ENCODE results near the gene SPRR2B.
"Not testable (repeated sequence)": the region's sequence is repeated elsewhere in the genome, so short reads cannot be mapped to it uniquely, and the experiment has no call there.

The SPRR2B gene

GRCh38 chr1:153032677-153033308 is 38.6 kb downstream of the SPRR2B start:
- no peak for DNase-seq

DNA sequence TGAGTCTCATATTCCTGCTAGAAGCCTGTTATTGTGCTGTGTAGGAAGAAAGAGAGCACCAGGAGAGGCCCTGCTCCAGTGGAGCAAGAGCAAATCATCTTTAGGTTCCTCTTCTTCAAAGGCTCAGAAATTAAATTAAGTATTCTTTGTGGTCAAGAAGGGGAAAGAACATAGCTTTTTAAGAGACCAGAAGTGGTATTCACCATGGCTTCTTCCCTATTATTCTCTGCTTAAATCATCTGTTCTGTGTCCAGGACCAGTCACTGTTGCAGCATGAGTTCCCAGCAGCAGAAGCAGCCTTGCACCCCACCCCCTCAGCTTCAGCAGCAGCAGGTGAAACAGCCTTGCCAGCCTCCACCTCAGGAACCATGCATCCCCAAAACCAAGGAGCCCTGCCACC is 39.3 kb downstream of the SPRR2B start:
- DNase-seq, result no peak

GRCh38 chr1:153030895-153031294 is 40.5 kb downstream of the SPRR2B start, which contains the start of gene SPRR1B:
SPRR1B (plus strand) TSS chr1:153031203; CDS start chr1:153032346, 1,143 bp downstream.
- no peak for DNase-seq

GRCh38 chr1:153028766-153029165 is 42.6 kb downstream of the SPRR2B start:
- DNase-seq, result no peak

DNA sequence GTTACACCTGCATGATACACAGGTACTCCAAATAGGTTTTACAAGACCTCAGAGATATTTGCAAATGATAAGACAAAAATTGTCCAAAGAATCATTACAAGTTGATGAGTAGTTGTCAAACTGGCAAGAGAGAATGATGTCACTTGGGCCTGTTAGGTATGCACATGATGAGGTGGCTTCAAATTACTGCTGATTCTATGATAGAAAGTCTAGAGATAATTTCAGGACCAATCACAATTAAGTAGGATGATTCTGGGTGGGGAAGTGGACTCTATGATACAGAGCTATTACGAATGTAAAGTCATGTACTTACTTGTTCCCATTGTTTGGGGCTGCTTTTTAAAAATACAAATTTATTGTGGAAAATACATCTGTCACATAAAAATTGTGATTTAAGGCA is 45.6 kb downstream of the SPRR2B start:
- DNase-seq, result no peak

DNA sequence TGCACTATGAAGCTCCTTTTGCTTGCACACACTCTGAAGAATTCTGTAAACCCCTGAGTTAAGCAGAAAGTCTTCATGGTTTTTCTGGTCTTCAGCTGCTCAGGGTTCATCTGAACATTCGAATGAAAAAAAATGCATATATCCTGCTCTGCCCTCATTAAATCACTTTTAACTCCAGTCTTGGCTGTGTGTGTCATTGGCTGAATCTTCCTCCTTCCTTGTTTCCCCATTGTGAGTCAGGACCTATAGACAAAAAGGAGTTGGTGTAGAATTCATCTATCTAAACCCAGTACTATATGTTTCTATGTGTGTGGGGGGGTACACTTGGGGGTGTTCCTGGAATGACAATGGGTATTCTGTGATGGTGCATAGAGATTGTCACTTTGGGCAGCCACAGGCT is 47.0 kb downstream of the SPRR2B start:
- no peak for DNase-seq

GRCh38 chr1:153023109-153023508 is 48.3 kb downstream of the SPRR2B start:
- no peak for DNase-seq

DNA sequence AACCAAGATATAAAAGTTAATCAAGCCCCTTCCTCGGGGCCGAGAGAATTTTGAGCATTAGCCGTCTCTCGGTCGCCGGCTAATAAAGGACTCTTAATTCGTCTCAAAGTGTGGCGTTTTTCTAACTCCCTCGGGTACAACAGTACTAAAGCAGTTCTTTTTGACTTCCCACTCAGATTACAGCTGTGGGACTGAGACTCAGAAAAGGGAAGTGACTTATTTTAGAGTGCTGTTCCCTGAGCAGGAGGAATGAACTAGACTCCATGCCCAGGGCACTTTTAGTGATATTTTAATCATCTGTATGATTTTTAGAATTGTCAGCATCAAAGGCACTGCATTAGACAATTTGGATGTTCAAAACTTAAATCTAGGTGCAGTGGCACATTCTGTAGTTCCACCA is 49.1 kb downstream of the SPRR2B start:
- DNase-seq, result not testable (repeated sequence)

- DNase-seq, result not testable (repeated sequence)
Observed at GRCh38 chr1:153021829-153022228, 49.6 kb downstream of the SPRR2B start.
